ENCODE measurements around the gene PPIE. TPM values are rescaled to one million over a fixed set of nuclear protein-coding genes. Genes with fewer than 3 reads are reported as not detected.
"Not testable (repeated sequence)": the region's sequence is repeated elsewhere in the genome, so short reads cannot be mapped to it uniquely, and the experiment has no call there.

Gene PPIE
- total RNA-seq, 4 donors from 2014 or later, result 30.3 to 42.0 (median 37.9) TPM

DNA sequence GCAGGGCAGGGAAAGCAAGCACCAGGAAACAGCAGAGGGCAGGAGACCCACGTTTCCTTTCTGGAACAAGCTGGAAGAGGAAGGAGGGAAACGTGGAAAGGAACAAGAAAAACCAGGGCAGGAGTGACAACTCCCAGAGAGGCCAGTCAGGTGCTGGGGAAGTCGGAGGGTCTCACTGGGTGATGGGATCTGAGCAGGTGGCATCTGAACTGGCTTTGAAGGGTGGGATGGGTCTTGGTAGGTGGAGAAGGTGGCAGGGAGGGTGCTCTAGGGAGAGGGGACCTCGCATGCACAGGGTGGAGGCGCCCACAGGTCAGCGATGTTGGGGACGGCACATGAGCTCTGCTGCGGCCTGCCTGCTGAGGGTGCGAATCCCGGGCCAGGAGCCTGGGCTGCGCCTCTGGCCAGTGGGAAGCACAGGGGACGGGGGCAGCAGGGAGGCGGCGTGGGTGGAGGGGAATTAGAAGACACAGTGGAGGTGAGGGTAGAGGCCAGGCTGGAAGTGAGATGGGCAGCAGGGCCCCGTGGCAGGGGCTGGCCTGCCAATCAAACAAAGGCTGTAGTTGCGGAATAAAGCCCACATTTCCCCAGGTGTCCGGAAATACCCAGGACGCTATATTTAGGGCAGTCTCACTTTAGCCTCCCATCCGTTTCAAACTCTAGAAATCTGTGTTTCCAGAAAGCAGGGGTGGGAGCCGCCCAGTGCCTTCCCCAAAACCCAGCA is 37.2 kb downstream of the PPIE start:
- H3K4me1 ChIP-seq; H3K4me3 ChIP-seq; intact Hi-C loops (cut with DNase I); H3K9me3 ChIP-seq; DNase-seq (ENCODE audit: extremely low spot score); H3K27ac ChIP-seq (replicated peaks in 1 of 4); H3K36me3 ChIP-seq: not testable (repeated sequence)
- peaks cover 0 to 14% (median 0%) of the 10 kb centered on the region in 4 donors for H3K27me3 ChIP-seq
- WGBS, result 79% methylated on average over 9 of the region's 20 CpGs

DNA sequence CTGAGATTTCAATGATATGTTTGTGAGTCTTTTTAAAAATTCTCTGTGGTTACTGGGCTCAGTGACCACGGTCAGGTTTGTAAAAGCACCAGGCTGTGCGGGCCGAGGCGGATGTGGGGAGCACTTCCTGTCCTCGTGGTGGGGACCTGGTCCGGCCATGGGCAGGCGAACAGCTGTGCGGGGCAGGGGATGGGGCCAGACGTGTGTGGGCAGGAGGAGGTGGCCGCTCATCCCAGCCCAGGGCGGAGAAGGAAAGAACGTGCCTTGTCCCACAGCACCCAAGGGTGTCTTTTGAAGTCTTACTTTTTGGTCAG is 37.7 kb downstream of the PPIE start:
- intact Hi-C loops (cut with DNase I), result no loop called here
- DNase-seq (ENCODE audit: extremely low spot score), result no peak

DNA sequence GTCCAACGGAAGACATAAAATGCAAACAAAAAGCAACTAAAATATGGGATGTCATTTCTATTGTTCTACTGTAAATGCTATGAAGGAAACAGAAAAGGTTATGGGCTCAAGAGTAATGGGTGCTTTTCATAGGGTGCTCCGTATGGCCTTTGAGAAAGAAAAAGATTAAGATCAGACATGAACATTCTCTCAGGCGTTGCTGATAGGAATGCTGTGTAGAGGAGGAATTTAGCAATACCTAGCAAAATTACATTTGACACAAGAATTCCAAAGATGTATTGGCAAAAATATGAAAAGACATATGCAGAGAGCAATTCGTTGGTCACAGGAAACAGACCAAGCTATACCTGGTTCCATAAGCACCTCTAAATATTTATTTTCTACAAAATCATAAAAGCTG is 38.2 kb downstream of the PPIE start:
- WGBS, result 85% methylated on average over 4 of the region's 4 CpGs
- Histone ChIP-seq H3K27ac (replicated peaks in 1 of 4) (no peak overlapping the region), H3K4me1 (no peaks in the 10 kb centered on the region), H3K4me3 (no peak overlapping the region), H3K27me3 (peaks cover 0 to 8% (median 0%) of the 10 kb centered on the region in 4 donors), H3K36me3 (no peaks in the 10 kb centered on the region), H3K9me3 (no peaks in the 10 kb centered on the region)
- intact Hi-C loops (cut with DNase I), result no loop called here
- DNase-seq (ENCODE audit: extremely low spot score), result no peak
- TF ChIP-seq POLR2AphosphoS5 (IDR thresholded peaks at IDR 0.05) (no peak), POLR2A (IDR thresholded peaks at IDR 0.05; ENCODE audit: low read depth) (no peak), EP300 (IDR thresholded peaks at IDR 0.05) (no peak)
- TF ChIP-seq, protein P1, sequence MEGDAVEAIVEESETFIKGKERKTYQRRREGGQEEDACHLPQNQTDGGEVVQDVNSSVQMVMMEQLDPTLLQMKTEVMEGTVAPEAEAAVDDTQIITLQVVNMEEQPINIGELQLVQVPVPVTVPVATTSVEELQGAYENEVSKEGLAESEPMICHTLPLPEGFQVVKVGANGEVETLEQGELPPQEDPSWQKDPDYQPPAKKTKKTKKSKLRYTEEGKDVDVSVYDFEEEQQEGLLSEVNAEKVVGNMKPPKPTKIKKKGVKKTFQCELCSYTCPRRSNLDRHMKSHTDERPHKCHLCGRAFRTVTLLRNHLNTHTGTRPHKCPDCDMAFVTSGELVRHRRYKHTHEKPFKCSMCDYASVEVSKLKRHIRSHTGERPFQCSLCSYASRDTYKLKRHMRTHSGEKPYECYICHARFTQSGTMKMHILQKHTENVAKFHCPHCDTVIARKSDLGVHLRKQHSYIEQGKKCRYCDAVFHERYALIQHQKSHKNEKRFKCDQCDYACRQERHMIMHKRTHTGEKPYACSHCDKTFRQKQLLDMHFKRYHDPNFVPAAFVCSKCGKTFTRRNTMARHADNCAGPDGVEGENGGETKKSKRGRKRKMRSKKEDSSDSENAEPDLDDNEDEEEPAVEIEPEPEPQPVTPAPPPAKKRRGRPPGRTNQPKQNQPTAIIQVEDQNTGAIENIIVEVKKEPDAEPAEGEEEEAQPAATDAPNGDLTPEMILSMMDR (IDR thresholded peaks at IDR 0.05), result no peak

More for the DNA sequence above, 37.7 kb downstream of the PPIE start:
- WGBS, result 84% methylated on average over 12 of the region's 12 CpGs
- Histone ChIP-seq H3K36me3 (no peaks in the 10 kb centered on the region), H3K9me3 (no peaks in the 10 kb centered on the region), H3K4me1 (peaks cover 0 to under 1% (median 0%) of the 10 kb centered on the region in 4 donors), H3K27me3 (peaks cover 0 to 11% (median 0%) of the 10 kb centered on the region in 4 donors), H3K27ac (replicated peaks in 1 of 4) (no peak overlapping the region), H3K4me3 (no peak overlapping the region)
- TF ChIP-seq, protein P1 (IDR thresholded peaks at IDR 0.05), result no peak
- TF ChIP-seq EP300 (IDR thresholded peaks at IDR 0.05) (no peak), POLR2AphosphoS5 (IDR thresholded peaks at IDR 0.05) (no peak), POLR2A (IDR thresholded peaks at IDR 0.05; ENCODE audit: low read depth) (no peak)

DNA sequence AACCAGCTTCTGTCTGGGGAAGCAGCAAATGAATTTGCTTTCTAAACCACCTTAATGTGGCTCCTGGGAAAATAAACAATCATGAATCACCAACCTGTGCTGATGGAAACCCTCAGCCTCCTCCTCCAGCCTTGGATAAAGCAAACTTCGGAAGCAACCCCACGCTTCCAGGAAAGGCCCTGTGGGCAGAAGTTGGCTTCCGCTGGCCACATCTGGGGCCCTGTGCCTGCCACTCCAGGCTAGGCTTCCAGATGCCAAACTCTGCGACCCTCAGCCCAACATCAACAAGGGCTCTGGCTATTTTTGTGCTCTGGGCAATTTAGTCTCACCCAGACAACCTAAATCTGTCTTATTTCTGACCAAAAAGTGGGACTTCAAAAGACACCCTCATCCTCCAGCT is 38.6 kb downstream of the PPIE start:
- Histone ChIP-seq H3K27ac (replicated peaks in 1 of 4) (no peak overlapping the region), H3K36me3 (no peaks in the 10 kb centered on the region)
- 81% methylated on average over 4 of the region's 4 CpGs for WGBS

DNA sequence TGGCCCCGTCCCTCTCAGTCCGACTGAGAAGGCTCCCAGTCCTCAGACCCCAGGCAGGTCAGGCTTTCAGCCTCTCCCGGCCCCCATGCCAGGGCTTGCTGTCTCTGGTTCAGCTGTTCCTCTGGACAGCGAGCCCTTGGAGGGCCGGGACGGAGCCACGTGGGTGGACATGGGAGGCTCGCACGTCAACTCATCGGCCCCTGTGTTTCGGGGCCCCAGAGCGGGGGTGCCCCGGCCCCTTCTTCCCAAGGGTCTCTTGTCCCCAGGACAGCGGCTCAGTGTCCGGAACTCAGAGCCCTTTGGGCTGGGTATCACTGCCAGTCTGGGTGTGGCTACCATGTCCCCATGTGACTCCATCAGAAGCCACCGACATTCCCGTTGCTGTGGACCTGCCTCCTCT is 39.2 kb downstream of the PPIE start:
- H3K36me3 ChIP-seq; H3K4me1 ChIP-seq; H3K4me3 ChIP-seq; DNase-seq (ENCODE audit: extremely low spot score); intact Hi-C loops (cut with DNase I); H3K27ac ChIP-seq (replicated peaks in 1 of 4); H3K9me3 ChIP-seq; H3K27me3 ChIP-seq: not testable (repeated sequence)
- 90% methylated on average over 11 of the region's 17 CpGs for WGBS

More for the DNA sequence above, 38.6 kb downstream of the PPIE start:
- no peak for DNase-seq (ENCODE audit: extremely low spot score)
- intact Hi-C loops (cut with DNase I), result no loop called here
- H3K4me3 ChIP-seq, result no peak overlapping the region
- peaks cover 0 to 8% (median 0%) of the 10 kb centered on the region in 4 donors for H3K27me3 ChIP-seq
- TF ChIP-seq, protein P1 (IDR thresholded peaks at IDR 0.05), result no peak
- TF ChIP-seq POLR2A (IDR thresholded peaks at IDR 0.05; ENCODE audit: low read depth) (no peak), POLR2AphosphoS5 (IDR thresholded peaks at IDR 0.05) (no peak), EP300 (IDR thresholded peaks at IDR 0.05) (no peak)
- H3K9me3 ChIP-seq, result no peaks in the 10 kb centered on the region
- H3K4me1 ChIP-seq, result no peaks in the 10 kb centered on the region

DNA sequence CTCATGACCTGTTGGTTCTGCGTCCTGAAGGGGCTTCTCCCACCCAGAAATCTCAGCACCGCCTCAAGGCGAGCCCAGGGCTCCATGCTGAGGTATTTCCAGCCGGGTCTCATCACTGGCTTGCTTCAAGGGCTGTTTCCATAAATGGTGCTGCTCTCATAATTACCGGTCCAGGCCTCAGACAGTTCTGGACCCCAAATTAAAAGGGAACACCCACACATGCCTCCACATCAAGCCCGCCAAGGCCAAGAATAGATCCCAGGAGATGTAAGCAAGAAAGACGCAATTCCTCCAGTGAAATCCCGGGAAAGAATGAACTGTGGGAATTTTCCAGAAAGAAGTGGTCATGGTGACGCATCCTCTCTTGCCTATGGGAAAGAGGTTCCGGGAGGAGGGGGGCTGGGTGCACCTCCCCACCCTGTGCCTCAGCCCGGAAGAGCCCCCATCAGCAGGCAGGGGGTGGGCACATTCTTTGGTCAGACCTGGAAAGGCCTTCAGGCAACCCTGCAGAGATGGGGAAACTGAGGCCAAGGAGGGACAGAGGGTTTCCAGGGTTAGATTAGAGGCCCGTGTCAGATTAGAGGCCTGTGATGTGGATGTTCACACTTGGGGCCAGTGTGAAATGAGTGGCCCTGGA is 39.9 kb downstream of the PPIE start:
- intact Hi-C loops (cut with DNase I); H3K27me3 ChIP-seq; H3K9me3 ChIP-seq; H3K4me1 ChIP-seq; H3K27ac ChIP-seq (replicated peaks in 1 of 4); H3K36me3 ChIP-seq; DNase-seq (ENCODE audit: extremely low spot score); H3K4me3 ChIP-seq: not testable (repeated sequence)
- 73% methylated on average over 11 of the region's 12 CpGs for WGBS

Measured in esophagus muscularis mucosa (tissue), 4 donors.